Astrocyte of the hippocampus (primary cell): Measurements from ENCODE around the gene RAB30.
"Not testable (repeated sequence)": the region's sequence is repeated elsewhere in the genome, so short reads cannot be mapped to it uniquely, and the experiment has no call there.

Experiments
- DNase-seq: peaks from one replicate; pipeline ENCODE4 v3.0.0; 2011; ENCODE audit warnings: low read depth, low spot score

Gene RAB30

DNA sequence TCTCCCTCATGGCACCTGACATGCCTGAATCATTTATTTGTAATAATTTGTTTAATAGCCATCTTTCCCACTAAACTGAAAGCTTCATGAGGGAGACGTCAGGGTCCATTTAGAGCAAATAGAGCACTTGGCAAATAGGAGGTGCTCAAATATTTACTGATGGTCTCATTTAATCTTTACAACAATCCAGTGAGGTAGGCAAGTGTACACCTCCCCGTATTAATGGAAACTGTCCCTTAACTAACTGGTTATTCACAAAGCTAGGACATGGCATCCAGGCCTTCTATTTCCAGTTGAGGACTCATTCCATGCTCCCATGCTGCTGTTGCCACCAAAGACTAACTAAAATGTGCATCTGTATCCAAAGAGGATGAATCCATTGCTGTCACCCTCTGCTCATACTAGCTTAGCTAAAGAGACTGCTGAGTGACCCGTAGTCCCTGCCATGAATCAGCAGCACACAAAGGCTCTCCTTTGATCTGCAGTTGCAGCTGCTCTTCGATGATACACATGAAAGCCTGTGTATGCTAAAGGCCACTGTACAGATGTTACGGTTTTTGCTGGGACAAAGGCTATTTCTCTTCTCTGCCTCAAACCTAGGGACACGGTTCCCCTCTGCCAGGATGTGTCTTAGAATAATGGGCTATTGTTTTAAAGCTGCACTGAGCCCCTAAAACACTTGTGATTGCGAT lies 82.6 kb downstream of the RAB30 start:
- no peak for DNase-seq

DNA sequence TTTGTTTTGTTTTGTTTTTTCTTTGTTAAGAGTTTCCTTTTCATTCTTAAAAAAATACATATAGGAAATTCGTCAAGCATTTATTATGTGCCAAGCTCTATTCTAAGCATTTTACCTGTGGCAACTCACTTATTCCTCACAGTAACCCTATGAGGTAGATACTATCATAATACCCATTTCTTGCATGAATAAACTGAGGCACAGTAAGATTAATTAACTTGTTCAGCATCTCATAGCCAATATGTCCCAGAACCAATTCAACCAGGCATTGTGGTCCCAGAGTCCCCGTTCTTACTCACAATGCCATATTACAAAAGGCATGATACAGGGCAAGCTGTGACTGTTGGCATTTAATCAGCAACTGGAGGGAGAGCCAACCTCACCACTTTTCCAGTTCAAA lies 83.7 kb downstream of the RAB30 start:
- no peak for DNase-seq

GRCh38 chr11:82986446-82986845 lies 85.3 kb downstream of the RAB30 start:
- no peak for DNase-seq

GRCh38 chr11:82981852-82982251 lies 89.8 kb downstream of the RAB30 start:
- no peak for DNase-seq

GRCh38 chr11:82980947-82981346 lies 90.8 kb downstream of the RAB30 start:
- DNase-seq, result no peak

DNA sequence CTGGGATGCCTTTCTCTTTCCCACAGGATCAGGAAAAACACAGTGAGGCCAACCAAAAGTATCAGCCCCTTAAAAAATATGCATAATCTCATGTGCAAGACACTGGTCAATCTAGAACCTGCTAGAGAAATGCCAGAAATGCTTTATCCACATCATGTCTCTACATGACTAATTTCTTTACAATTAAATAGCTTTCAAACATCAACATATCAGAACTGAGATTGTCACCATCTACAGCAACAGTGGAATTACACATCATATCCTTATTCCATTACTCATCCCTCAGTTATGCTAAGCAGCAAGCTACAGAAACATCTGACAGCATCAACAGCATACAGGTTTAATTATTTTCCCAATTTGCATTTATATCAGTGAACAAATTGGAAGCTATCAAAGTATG lies 91.4 kb downstream of the RAB30 start:
- DNase-seq, result peak; percentile 71

DNA sequence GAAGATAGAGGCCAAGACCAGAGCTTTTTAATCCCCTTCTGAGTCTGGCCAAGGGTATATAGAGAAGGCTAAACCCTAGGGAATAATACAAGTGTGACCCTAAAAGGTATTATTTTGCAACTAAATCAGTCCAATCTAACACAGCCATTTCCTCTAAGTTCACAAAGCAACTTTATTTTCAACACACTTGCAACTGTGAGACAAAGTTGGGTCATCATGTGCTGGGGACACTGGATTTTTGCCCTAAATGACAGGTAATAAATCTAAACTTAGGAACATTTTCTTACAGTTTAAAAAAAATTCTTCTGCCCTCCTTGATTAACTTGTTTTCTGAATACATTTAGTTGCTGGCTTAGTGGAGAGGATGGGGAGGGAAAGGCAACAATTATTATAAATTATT lies 91.9 kb downstream of the RAB30 start:
- no peak for DNase-seq

DNA sequence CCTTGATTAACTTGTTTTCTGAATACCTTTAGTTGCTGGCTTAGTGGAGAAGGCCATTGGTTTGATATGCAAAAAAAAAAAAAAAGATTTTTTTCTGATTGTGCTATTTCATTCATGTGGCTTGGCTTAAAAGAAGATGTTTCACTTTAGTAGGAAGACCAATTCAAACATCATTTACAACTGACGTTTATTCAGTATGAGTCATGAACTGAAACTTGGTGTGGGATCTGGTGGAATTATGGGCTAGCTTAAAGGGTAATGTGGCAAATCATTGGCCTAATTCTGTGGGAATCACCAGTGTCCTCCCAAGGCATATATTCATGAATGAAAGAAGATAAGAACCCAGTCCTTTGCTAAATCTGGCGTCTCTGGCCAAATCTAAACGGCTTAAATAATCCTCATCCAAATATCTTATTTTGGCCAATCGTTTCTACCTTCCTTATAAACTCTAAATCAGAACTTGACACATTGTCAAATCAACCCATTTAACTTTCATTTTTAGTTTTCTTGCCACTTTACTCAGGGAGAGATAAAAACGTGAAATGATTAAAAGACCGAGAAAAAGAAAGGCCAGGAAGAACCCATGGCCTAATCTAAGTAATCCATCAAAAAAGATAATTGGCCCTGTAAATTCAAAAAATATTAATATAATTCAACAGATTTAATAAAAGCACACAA lies 93.1 kb downstream of the RAB30 start:
- peak; percentile 73 for DNase-seq

DNA sequence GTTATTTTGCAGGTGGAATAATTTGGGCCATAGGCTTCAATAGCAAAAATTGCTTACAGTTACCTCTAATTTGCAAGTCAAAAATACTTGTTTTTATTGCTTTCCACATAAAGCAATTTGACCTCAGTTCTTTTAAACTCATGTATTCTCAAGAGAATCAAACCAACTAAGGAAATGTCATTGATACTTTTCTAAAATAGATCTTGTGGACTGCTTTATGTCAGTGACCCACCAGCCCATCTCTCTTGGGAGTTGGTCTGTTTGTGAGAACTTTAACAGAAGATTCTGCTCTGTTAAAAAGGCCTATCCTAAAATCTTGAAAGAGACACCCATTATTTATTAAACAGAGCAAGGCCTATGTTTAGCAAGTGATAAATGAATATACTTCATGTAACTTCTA lies 94.9 kb downstream of the RAB30 start:
- no peak for DNase-seq

DNA sequence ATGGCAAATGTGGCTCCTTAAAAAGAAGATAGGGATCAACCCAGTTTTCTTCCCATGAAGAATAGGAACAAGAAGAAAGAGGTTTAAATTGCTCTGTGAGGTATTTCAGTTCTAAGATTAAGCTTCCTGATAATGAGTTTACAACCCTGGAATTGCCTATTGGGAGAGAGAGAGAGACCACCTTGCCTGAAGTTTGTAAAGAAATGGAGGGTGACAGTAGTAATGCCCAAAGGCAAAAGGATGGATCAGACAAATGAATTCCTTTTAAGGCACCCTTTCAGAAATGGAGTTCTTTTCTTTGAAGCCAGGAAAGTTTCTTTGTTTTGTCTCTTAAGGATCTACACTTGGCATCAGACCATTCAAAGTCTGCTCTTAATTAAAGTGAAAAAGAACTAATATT lies 95.8 kb downstream of the RAB30 start:
- DNase-seq, result no peak

GRCh38 chr11:82974851-82975250 lies 96.8 kb downstream of the RAB30 start:
- DNase-seq, result no peak

DNA sequence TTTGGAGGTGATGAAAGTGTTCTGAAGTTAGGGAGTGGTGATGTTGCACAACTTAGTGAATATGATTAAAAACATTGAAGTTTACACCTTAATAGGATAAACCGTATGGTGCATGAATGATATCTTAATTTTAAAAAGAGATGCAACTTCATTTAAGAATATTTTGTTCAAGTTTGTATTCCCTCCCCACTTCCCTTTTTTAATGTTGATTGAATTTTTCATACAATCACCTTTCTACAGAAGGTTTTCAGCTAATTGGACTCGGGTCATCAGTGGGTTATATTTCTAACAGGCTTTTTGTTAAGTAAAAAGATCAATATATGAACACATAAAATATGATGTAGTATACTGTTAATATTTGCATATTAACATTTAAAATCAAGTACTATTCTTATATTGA lies 97.6 kb downstream of the RAB30 start:
- no peak for DNase-seq

DNA sequence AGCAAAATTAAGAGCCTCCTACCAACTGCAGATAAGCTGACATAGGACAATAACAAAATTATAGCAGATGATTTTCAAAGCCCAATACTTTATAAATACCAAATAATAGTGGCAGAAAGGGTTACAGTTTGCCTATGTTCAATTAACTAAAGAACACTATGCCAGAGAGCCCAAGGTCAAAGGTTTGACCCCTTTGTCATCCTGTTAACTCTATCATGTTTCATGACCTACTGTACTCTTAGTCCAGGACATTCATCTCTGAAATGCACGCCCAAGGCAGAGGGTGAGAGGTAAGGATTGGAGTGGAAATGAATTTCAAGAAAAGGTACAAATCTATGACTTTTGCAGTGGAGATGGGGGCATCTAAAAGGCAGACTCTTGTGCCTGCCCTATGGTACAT lies 99.6 kb downstream of the RAB30 start:
- no peak for DNase-seq

- not testable (repeated sequence) for DNase-seq
Observed at GRCh38 chr11:82971519-82971946, 100.2 kb downstream of the RAB30 start.

- DNase-seq, result not testable (repeated sequence)
Observed at GRCh38 chr11:82970507-82971083, 101.1 kb downstream of the RAB30 start.

GRCh38 chr11:82969811-82970210 lies 101.9 kb downstream of the RAB30 start:
- DNase-seq, result no peak

- no peak for DNase-seq
Observed at GRCh38 chr11:82967381-82967780, 104.3 kb downstream of the RAB30 start.

GRCh38 chr11:82962021-82962420 lies 109.7 kb downstream of the RAB30 start:
- not testable (repeated sequence) for DNase-seq

DNA sequence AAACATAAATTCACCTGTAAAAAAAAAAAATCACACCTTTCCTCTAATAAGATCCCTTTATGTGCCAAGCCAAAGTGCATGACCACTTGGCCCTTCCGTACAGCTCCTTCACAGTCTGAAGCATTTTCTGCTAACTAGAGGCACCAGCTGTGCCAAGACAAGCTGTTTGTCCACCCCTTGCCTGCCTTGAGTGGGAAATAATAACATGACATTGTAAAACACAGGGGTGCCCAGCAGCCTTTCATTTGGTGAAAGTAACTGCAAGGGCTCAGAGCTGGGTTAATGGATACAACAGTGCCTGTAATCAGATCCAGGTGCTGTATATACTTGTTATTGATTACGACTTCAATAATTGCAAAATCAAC lies 110.9 kb downstream of the RAB30 start:
- DNase-seq, result no peak

GRCh38 chr11:82959987-82960778 lies 111.5 kb downstream of the RAB30 start:
- no peak for DNase-seq

DNA sequence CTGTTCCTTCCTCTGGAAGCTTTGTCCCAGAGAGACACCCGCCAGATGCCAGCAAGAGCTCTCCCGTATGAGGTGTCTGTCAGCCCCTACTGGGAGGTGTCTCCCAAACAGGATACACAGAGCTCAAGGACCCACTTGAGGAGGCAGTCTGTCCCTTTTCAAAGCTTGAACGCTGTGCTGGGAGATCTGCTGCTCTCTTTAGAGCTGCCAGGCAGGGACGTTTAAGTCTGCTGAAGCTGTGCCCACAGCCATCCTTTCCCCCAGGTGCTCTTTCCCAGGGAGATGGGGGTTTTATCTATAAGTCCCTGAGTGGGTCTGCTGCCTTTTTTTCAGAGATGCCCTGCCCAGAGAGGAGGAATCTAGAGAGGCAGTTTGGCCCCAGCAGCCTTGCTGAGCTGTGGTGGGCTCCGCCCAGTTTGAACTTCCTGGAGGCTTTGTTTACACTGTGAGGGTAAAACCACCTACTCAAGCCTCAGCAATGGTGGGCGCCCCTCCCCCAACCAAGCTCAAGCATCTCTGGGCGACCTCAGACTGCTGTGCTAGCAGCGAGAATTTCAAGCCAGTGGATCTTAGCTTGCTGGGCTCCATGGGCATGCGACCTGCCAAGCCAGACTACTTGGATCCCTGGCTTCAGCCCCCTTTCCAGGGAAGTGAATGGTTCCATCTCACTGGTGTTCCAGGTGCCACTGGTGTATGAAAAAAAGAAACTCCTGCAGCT lies 115.8 kb downstream of the RAB30 start:
- DNase-seq, result not testable (repeated sequence)

- DNase-seq, result not testable (repeated sequence)
Observed at GRCh38 chr11:82950502-82950901, 121.2 kb downstream of the RAB30 start.
